ENCODE results near the gene ITGAD. TPM values are rescaled to one million over a fixed set of nuclear protein-coding genes. Genes with fewer than 3 reads are reported as not detected.

The ITGAD gene
- total and polyA plus RNA-seq, 2 of the 13 experiments (the other 11 are each of a cell fraction or from before 2014, with no cell fraction given) = not detected

- Histone ChIP-seq H2AFZ (ENCODE audit: low read length) (no peak overlapping the region), H3K9me3 (ENCODE audit: low read length) (no peaks in the 10 kb centered on the region), H3K9ac (ENCODE audit: insufficient read depth, low read depth, low read length) (no peak overlapping the region), H3K4me2 (ENCODE audit: low read depth, low read length) (no peak overlapping the region), H3K4me1 (ENCODE audit: insufficient read depth, low read length) (peaks cover 71% of the 10 kb centered on the region), H3K79me2 (ENCODE audit: insufficient read depth, low read length) (no peaks in the 10 kb centered on the region), H3K36me3 (replicated peaks in 1 of 2; ENCODE audit: control insufficient read depth in 1 of 2, insufficient read depth in 2 of 2, low read length in 2 of 2) (no peaks in the 10 kb centered on the region), H4K20me1 (ENCODE audit: insufficient read depth, low read length) (no peaks in the 10 kb centered on the region), H3K27ac (ENCODE audit: extremely low read length, insufficient read depth, low read length) (no peak overlapping the region), H3K27me3 (ENCODE audit: control insufficient read depth in 1 of 2, insufficient read depth in 2 of 2, low read length in 2 of 2) (peaks cover 0 to 11% of the 10 kb centered on the region in 2 experiments; a peak in 1 of 5 replicates), H3K4me3 (replicated peaks in 1 of 3; ENCODE audit: insufficient read depth in 1 of 3, low read depth in 2 of 3, low read length in 3 of 3) (no peak overlapping the region)
- ATAC-seq (no peak), FAIRE-seq (no peak), DNase-seq (ENCODE audit: low spot score) (no peak)
- ChIA-PET POLR2A (interaction anchor here (1.3 to 5.0 kb wide), 2 partner anchors 12 to 16 kb away, joined by 3 to 110 read pairs; partner anchors contain the start of gene ARMC5), CTCF (ENCODE audit: low intra/inter-chr PET ratio, low total read pairs) (no interaction called here)
- WGBS (ENCODE audit: low lambda C conversion rate) = 81% methylated on average over 12 of the region's 12 CpGs
- intact Hi-C loops (cut with micrococcal nuclease; ENCODE audit: unreplicated experiment) = loop anchor here (5.0 kb wide), 1 partner anchor 222 kb away; no protein-coding TSS in a partner anchor
- in situ Hi-C loops (cut with HindIII; ENCODE audit: extremely low pct_ligation_motif_present, low pct_unique_long_range_greater_than_20kb) = no loop called here
- TF ChIP-seq HDAC6 (IDR thresholded peaks at IDR 0.05; ENCODE audit: low read depth, low read length) (no peak), ZKSCAN1 (IDR thresholded peaks at IDR 0.05; ENCODE audit: low read length) (peak; percentile 88), HNF4A (CRISPR knock-in tag; IDR thresholded peaks at IDR 0.05) (peak; percentile 26; the same call in 1 of the 2 replicates), ZNF20 (CRISPR knock-in tag; IDR thresholded peaks at IDR 0.05) (no peak), TFAP4 (IDR thresholded peaks at IDR 0.05; ENCODE audit: borderline replicate concordance, low read depth) (0 out of 2 replicates have a peak, but pooled peaks have one; percentile 24), PBX2 (CRISPR knock-in tag; IDR thresholded peaks at IDR 0.05) (0 out of 2 replicates have a peak, but pooled peaks have one; percentile 37), ZNF18 (CRISPR knock-in tag; IDR thresholded peaks at IDR 0.05; ENCODE audit: insufficient replicate concordance) (peak; percentile 60)
- BruUV-seq (replicated peaks) = no TSS peak
These were observed 81.9 kb downstream of the ITGAD start for GRCh38 chr16:31474773-31475738.

All from HepG2 (cell line).